H9 (cell line): ENCODE results near the gene CD163L1. TPM values are rescaled to one million over a fixed set of nuclear protein-coding genes. Genes with fewer than 3 reads are reported as not detected.

Source experiments
- DNase-seq: peaks from one replicate; pipeline ENCODE4 v3.0.0-alpha.2; 2017
- H2AFZ ChIP-seq: one replicate; pipeline ENCODE4 v1.6.1; 2013; ENCODE audit warnings: mild to moderate bottlenecking, low read length, control low read depth, moderate library complexity
- H2AK5ac ChIP-seq: 2 replicates; pipeline ENCODE4 v1.6.1; 2013; ENCODE audit warnings: low read length, control low read depth, mixed read lengths; ENCODE audit not compliant: insufficient read length
- H2BK120ac ChIP-seq: one replicate; pipeline ENCODE4 v1.6.1; 2013; ENCODE audit warnings: low read depth, mild to moderate bottlenecking, low read length, control low read depth, inconsistent platforms; ENCODE audit not compliant: poor library complexity, severe bottlenecking
- H2BK12ac ChIP-seq: 2 replicates; pipeline ENCODE4 v1.6.1; 2013; ENCODE audit warnings: low read length, control low read depth, mixed read lengths, low read depth; ENCODE audit not compliant: insufficient read length
- H2BK15ac ChIP-seq: 2 replicates; pipeline ENCODE4 v1.6.1; 2013; ENCODE audit warnings: low read depth, low read length, control low read depth
- H2BK20ac ChIP-seq: one replicate; pipeline ENCODE4 v1.6.1; 2013; ENCODE audit warnings: low read depth, mild to moderate bottlenecking, low read length, control low read depth, inconsistent platforms; ENCODE audit not compliant: poor library complexity, severe bottlenecking
- H2BK5ac ChIP-seq: 2 replicates; pipeline ENCODE4 v1.6.1; 2013; ENCODE audit warnings: low read length, control low read depth, mixed read lengths; ENCODE audit not compliant: insufficient read length
- H3K14ac ChIP-seq: 2 replicates; pipeline ENCODE4 v1.6.1; 2013; ENCODE audit warnings: low read length, control low read depth; ENCODE audit not compliant: insufficient read depth
- H3K18ac ChIP-seq: 2 replicates; pipeline ENCODE4 v1.6.1; 2013; ENCODE audit warnings: low read depth, mild to moderate bottlenecking, mixed read lengths, low read length, control low read depth; ENCODE audit not compliant: insufficient read length
- H3K23ac ChIP-seq: 2 replicates; pipeline ENCODE4 v1.6.1; 2013; ENCODE audit warnings: low read length, control low read depth, mixed read lengths, low read depth; ENCODE audit not compliant: insufficient read length
- H3K23me2 ChIP-seq: 2 replicates; pipeline ENCODE4 v1.6.1; 2013; ENCODE audit warnings: low read depth, mild to moderate bottlenecking, mixed read lengths, low read length, control low read depth; ENCODE audit not compliant: insufficient read length, poor library complexity, severe bottlenecking
- H3K27ac ChIP-seq: 2 replicates; pipeline ENCODE4 v1.5.1; 2013; ENCODE audit warnings: low read length, control low read depth, mixed read lengths, low read depth; ENCODE audit not compliant: insufficient read length
- H3K27me3 ChIP-seq: 2 replicates; pipeline ENCODE4 v1.6.1; 2013; ENCODE audit warnings: low read length, control low read depth, inconsistent platforms; ENCODE audit not compliant: insufficient read depth
- H3K4ac ChIP-seq: 2 replicates; pipeline ENCODE4 v1.6.1; 2013; ENCODE audit warnings: low read depth, mild to moderate bottlenecking, control low read depth, inconsistent platforms, low read length, moderate library complexity
- H3K4me1 ChIP-seq: 2 replicates; pipeline ENCODE4 v1.6.1; 2013; ENCODE audit warnings: low read length, control low read depth, inconsistent platforms; ENCODE audit not compliant: insufficient read depth
- H3K4me2 ChIP-seq: 2 replicates; pipeline ENCODE4 v1.6.1; 2013; ENCODE audit warnings: low read length, control low read depth, mixed read lengths; ENCODE audit not compliant: insufficient read length, insufficient read depth
- H3K56ac ChIP-seq: 2 replicates; pipeline ENCODE4 v1.6.1; 2013; ENCODE audit warnings: low read depth, mild to moderate bottlenecking, mixed read lengths, low read length, control low read depth; ENCODE audit not compliant: insufficient read length
- H3K79me1 ChIP-seq: 2 replicates; pipeline ENCODE4 v1.6.1; 2013; ENCODE audit warnings: low read depth, mild to moderate bottlenecking, moderate library complexity, low read length, control low read depth, inconsistent platforms; ENCODE audit not compliant: insufficient read depth, poor library complexity, severe bottlenecking
- H3K79me2 ChIP-seq: 2 replicates; pipeline ENCODE4 v1.6.1; 2013; ENCODE audit warnings: low read length, control low read depth, inconsistent platforms; ENCODE audit not compliant: insufficient read depth
- H3K9ac ChIP-seq: 2 replicates; pipeline ENCODE4 v1.6.1; 2013; ENCODE audit warnings: low read length, control low read depth, mixed read lengths; ENCODE audit not compliant: insufficient read length; ENCODE audit errors: extremely low read depth
- H3K9me3 ChIP-seq: one replicate; pipeline ENCODE4 v1.6.1; 2013; ENCODE audit warnings: low read depth, low read length, inconsistent platforms; ENCODE audit not compliant: control insufficient read depth
- H3T11ph ChIP-seq: one replicate; pipeline ENCODE4 v1.6.1; 2013; ENCODE audit warnings: mild to moderate bottlenecking, low read length, control low read depth, inconsistent platforms
- H4K20me1 ChIP-seq: one replicate; pipeline ENCODE4 v1.6.1; 2013; ENCODE audit not compliant: control insufficient read depth, insufficient read length, insufficient read depth
- H4K5ac ChIP-seq: 2 replicates; pipeline ENCODE4 v1.6.1; 2013; ENCODE audit warnings: low read depth, mild to moderate bottlenecking, mixed read lengths, low read length, control low read depth; ENCODE audit not compliant: insufficient read length
- H4K8ac ChIP-seq: replicated peaks from 2 replicates; pipeline ENCODE4 v1.6.1; 2013; ENCODE audit warnings: low read length, control low read depth, mixed read lengths, low read depth; ENCODE audit not compliant: insufficient read length
- H4K91ac ChIP-seq: 2 replicates; pipeline ENCODE4 v1.6.1; 2013; ENCODE audit warnings: low read depth, mild to moderate bottlenecking, moderate library complexity, mixed read lengths, low read length, control low read depth; ENCODE audit not compliant: insufficient read length
- H3K27ac Mint-ChIP-seq, 3 experiments: 2 replicates in 2 of 3; 3 replicates in 1 of 3; pipeline ENCODE4 v1.8.0; 2020 to 2021; ENCODE audit warnings: mixed read lengths in 3 of 3, mild to moderate bottlenecking in 1 of 3, moderate library complexity in 1 of 3
- H3K27me3 Mint-ChIP-seq: 2 replicates; pipeline ENCODE4 v1.8.0; 2021; ENCODE audit warnings: low read depth, mild to moderate bottlenecking, moderate library complexity, mixed read lengths
- H3K36me3 Mint-ChIP-seq, 3 experiments: 2 replicates in 2 of 3; 3 replicates in 1 of 3; pipeline ENCODE4 v1.8.0; 2020 to 2021; ENCODE audit warnings: low read depth in 3 of 3, mixed read lengths in 3 of 3; ENCODE audit not compliant: insufficient read depth in 1 of 3
- H3K4me1 Mint-ChIP-seq, 2 experiments: 2 replicates each; pipeline ENCODE4 v1.8.0; 2020; ENCODE audit warnings: mixed read lengths in 2 of 2
- H3K4me3 Mint-ChIP-seq, 2 experiments: 2 replicates in 1 of 2; 3 replicates in 1 of 2; pipeline ENCODE4 v1.8.0; 2020 to 2021; ENCODE audit warnings: mild to moderate bottlenecking in 2 of 2, mixed read lengths in 2 of 2, moderate library complexity in 1 of 2
- H3K9me3 Mint-ChIP-seq, 2 experiments: 2 replicates in 1 of 2; 3 replicates in 1 of 2; pipeline ENCODE4 v1.8.0; 2020; ENCODE audit warnings: mild to moderate bottlenecking in 2 of 2, mixed read lengths in 2 of 2, moderate library complexity in 1 of 2
- WGBS: extraction: QIAGEN DNeasy Blood & Tissue Kit; methylation state at CpG from one replicate; pipeline ENCODE4 v1.1.7; 2013; ENCODE audit warnings: missing lambda C conversion rate, low lambda C conversion rate, mixed read lengths; ENCODE audit not compliant: insufficient read length; ENCODE audit errors: extremely low coverage; 5-methylcytosine and 5-hydroxymethylcytosine counted together
- total RNA-seq: library from RNA; stranded (reverse); gene quantifications from 2 replicates; pipeline ENCODE4 v1.2.1, GENCODE V29; 2021
- TF ChIP-seq, protein P1 (sequence below): fragments of 200-600 bp; sonication (generic); conservative IDR thresholded peaks from 3 replicates; pipeline ENCODE4 v1.8.0; 2021; ENCODE audit warnings: antibody characterized with exemption, mild to moderate bottlenecking

CD163L1 gene
- total RNA-seq, 1 experiment from 2014 or later, result 0.39 TPM

DNA sequence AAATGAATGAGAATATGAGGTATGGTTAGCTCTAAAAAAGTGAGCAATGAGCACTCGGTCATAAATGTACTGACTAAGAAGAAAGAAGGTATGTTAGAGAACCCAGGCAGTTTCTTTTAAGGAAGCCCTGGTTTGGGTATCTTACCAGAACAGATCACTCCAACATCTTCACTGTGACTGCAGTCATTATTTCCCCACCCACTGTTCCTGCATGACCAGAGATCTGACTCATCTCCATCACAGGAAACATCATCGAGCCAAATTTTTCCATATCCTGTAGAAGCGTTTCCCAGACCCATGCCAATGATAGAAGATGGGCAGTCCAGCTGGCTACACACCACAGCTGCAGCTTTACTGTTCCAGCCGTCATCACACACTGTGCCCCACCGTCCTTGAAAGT lies 48.0 kb downstream of the CD163L1 start:
- Histone ChIP-seq H3K79me2 (no peaks in the 10 kb centered on the region), H3K18ac (no peak overlapping the region), H3K4me2 (no peak overlapping the region), H2BK12ac (no peak overlapping the region), H3T11ph (no peak overlapping the region), H2BK15ac (no peak overlapping the region), H3K56ac (no peak overlapping the region), H3K79me1 (no peaks in the 10 kb centered on the region), H2AK5ac (no peak overlapping the region), H3K9me3 (no peaks in the 10 kb centered on the region), H3K4me1 (no peaks in the 10 kb centered on the region), H3K27me3 (no peaks in the 10 kb centered on the region), H3K4ac (no peak overlapping the region), H3K27ac (no peak overlapping the region), H3K23me2 (no peaks in the 10 kb centered on the region), H3K9ac (no peak overlapping the region), H4K5ac (no peak overlapping the region), H2BK120ac (no peak overlapping the region), H3K23ac (no peak overlapping the region), H3K14ac (no peak overlapping the region), H4K20me1 (no peaks in the 10 kb centered on the region), H4K91ac (no peak overlapping the region), H4K8ac (no peak overlapping the region), H2BK20ac (no peak overlapping the region), H2AFZ (no peak overlapping the region), H2BK5ac (no peak overlapping the region)
- H3K4me3 Mint-ChIP-seq, result no peak overlapping the region
- peaks cover 10% of the 10 kb centered on the region for H3K27me3 Mint-ChIP-seq
- H3K27ac Mint-ChIP-seq, result no peak overlapping the region
- DNase-seq, result no peak
- WGBS, result no CpG with 5 or more reads among the region's 5 CpGs
- TF ChIP-seq, protein P1, sequence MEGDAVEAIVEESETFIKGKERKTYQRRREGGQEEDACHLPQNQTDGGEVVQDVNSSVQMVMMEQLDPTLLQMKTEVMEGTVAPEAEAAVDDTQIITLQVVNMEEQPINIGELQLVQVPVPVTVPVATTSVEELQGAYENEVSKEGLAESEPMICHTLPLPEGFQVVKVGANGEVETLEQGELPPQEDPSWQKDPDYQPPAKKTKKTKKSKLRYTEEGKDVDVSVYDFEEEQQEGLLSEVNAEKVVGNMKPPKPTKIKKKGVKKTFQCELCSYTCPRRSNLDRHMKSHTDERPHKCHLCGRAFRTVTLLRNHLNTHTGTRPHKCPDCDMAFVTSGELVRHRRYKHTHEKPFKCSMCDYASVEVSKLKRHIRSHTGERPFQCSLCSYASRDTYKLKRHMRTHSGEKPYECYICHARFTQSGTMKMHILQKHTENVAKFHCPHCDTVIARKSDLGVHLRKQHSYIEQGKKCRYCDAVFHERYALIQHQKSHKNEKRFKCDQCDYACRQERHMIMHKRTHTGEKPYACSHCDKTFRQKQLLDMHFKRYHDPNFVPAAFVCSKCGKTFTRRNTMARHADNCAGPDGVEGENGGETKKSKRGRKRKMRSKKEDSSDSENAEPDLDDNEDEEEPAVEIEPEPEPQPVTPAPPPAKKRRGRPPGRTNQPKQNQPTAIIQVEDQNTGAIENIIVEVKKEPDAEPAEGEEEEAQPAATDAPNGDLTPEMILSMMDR, result no peak
- 0 out of 7 replicates have a peak, but pooled peaks cover 0 to 4% (median 0%) of the 10 kb centered on the region in 3 experiments for H3K36me3 Mint-ChIP-seq
- no peaks in the 10 kb centered on the region for H3K4me1 Mint-ChIP-seq
- peaks cover 11 to 17% of the 10 kb centered on the region in 2 experiments; a peak in 4 of 5 replicates for H3K9me3 Mint-ChIP-seq
